Measurements from ENCODE around the gene PHF21B. TPM values are rescaled to one million over a fixed set of nuclear protein-coding genes. Genes with fewer than 3 reads are reported as not detected.
"Not testable (repeated sequence)": the region's sequence is repeated elsewhere in the genome, so short reads cannot be mapped to it uniquely, and the experiment has no call there.

Gene PHF21B
- total RNA-seq, 1 donor: under 0.01 TPM

DNA sequence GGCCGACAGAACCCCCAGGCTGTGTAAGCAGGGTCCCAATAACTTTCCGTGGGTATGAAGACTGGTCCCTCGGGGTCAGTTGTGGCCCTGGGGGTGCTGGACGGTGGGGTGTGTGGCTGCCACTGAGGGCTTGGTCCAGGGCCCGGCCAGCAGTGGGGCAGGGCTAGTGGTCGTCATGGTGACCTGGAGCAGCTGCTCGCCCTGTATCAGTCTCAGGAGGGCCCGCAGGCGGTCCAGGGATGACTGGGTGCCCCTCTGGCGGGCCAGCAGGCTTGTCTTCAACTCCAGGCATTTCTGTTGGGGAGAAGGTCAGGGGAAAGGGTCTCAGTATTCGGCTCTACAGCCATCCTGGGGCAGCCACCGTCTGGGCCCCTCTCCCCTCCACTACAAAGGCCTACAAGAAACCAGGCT is 126.8 kb downstream of the PHF21B start:
- DNase-seq (ENCODE audit: low read depth in 2 of 3, low spot score in 2 of 3): no peak

DNA sequence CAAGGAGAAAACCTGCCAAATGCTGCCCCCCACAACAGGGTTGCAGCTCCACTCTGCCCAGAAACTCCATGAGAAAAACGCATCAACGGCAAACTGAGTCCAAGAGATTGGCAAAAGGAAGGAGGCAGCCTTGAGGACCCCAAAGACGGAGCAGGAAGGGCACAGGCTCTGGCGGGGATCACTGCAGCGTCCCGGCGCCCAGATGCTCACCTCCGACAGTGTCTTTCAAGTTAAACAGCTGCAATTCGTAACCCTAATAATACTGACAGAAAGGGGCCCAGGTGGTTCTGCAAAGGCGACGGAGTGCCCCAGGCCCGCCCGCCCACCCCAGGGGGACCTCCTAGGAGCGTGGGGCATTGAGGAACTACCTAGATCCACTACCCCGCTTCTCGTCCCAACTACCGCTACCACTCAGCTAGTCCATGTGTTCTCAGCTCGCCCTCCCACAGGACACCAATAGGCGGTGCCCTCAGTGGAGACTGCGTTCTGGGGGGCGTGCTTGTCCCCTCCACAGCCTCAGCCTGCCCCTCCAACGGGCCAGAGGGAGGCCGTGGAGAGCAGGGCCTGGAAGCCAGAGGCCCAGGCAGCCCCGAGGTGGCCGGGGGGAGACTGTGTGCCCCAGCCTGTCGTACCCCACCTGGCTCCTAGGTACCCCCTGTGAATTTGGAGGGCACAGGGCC is 127.4 kb downstream of the PHF21B start:
- no peak for DNase-seq (ENCODE audit: low read depth in 2 of 3, low spot score in 2 of 3)

- DNase-seq (ENCODE audit: low read depth in 2 of 3, low spot score in 2 of 3): no peak
Observed at GRCh38 chr22:44881624-44882023, 128.2 kb downstream of the PHF21B start.

DNA sequence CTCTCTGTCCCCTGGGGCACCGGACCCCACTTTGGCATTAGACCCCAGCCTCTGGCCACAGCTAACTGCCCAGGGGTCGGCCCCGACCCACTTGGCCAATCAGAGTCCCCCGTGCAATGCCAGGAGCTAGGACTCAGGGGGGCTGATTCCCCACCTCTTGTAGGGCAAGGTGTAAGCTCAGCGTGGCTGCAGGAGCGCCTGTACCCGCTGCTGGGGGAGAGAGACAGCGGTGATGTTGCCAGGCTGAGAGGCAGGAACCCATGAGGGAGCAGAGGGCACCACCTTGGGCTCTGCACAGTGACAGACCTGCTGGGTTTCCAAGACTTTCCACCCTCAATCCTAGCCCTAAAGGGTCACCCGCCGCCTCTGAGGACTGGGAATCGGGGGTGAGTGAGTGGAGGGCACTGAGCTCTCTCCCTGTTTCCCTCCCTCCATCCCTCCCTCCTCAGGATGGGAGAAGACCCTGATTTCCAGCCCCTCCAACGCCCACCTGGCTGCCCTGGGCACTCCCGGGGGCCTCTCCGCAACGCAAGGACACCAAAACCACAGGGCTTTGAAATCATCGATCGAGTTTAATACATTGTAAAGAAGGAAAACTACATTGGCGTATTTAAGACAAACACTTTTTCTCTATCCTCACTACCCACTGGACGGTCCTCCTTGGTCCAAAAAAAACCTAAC is 129.1 kb downstream of the PHF21B start:
- no peak for DNase-seq (ENCODE audit: low read depth in 2 of 3, low spot score in 2 of 3)

DNA sequence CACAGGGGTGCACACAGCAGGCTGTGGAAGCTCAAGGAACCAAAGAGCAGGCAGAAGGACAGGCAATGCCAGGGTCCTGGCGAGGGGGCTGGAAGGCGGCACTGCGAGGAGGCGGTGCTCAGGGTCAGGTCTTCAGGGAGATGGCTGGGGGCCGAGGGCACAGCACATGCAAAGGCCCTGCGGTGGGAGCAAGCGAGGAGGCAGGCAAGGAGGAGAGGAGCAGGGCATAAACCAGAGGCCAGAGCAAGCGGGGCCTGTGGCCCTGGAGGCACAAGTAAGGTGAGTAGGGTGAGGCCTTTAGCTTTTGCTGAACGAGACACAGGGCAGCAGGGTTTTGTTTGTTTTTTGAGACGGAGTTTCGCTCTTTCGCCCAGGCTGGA is 130.5 kb downstream of the PHF21B start:
- no peak for DNase-seq (ENCODE audit: low read depth in 2 of 3, low spot score in 2 of 3)

DNA sequence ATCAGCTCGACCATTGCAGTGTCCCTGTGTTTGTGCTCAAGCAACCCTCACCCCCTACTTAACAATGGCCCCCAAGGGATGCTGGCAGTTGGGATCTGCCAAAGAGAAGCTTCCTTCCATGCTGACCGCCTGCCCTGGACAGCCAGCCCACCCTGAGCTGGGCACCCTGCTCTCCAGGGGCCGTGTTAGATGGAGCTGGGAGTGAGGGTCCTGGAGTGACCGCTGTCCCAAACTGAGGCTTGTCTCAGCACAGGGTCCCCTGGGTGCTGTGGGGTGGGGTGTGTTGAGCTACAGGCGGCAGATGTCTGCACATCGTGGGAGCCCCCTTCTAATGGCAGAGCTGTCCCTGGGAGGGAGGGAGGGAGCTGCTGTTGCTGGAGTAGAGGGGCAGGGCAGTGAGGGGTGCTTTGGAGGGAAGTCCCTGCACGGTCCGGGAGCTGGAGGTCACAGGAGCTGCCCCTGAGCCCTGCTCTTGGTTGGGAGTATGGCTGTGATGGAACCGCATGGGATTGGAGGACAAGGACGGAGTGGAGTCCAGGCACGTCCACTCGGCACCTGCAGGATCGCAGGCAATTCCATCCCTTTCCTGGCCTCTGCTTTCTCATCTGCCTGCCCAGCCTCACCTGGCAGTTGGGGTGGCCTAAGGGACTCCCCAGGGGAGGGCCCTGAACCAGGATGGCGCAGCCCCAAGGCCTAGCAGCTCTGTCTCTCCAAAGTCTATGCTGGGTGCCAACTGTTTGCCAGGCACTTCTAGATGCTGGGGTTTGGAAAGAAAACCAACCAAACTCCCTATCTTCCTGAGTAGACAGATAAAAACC is 131.1 kb downstream of the PHF21B start:
- DNase-seq (ENCODE audit: low read depth in 2 of 3, low spot score in 2 of 3): no peak

DNA sequence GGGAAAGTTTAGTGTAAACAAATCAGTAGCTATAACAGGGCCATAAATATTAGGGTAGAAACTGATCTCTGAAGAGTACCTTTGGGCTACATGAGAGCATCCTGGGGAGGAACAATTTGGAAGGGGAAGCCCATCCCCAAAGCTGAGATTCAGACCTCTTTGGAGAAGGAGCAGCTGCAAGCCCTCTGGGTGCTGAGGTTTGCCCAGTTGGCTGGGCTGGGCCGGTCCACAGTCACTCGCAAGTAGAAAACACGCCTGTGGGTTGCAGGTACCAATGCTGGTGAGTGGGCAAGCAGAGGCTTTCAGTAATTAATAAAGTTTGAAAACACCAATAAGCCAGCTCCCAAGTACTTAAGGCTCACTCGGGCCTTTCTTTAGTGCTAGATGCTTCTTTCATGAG is 132.9 kb downstream of the PHF21B start:
- no peak for DNase-seq (ENCODE audit: low read depth in 2 of 3, low spot score in 2 of 3)

- DNase-seq (ENCODE audit: low read depth in 2 of 3, low spot score in 2 of 3): no peak
Observed at GRCh38 chr22:44871782-44872181, 138.0 kb downstream of the PHF21B start.

GRCh38 chr22:44870021-44870420 is 139.8 kb downstream of the PHF21B start:
- DNase-seq (ENCODE audit: low read depth in 2 of 3, low spot score in 2 of 3): peak in 2 of 3 donors; percentile 62 to 86

GRCh38 chr22:44869196-44869595 is 140.6 kb downstream of the PHF21B start:
- DNase-seq (ENCODE audit: low read depth in 2 of 3, low spot score in 2 of 3): no peak

- no peak for DNase-seq (ENCODE audit: low read depth in 2 of 3, low spot score in 2 of 3)
Observed at GRCh38 chr22:44865193-44866057, 144.4 kb downstream of the PHF21B start.

DNA sequence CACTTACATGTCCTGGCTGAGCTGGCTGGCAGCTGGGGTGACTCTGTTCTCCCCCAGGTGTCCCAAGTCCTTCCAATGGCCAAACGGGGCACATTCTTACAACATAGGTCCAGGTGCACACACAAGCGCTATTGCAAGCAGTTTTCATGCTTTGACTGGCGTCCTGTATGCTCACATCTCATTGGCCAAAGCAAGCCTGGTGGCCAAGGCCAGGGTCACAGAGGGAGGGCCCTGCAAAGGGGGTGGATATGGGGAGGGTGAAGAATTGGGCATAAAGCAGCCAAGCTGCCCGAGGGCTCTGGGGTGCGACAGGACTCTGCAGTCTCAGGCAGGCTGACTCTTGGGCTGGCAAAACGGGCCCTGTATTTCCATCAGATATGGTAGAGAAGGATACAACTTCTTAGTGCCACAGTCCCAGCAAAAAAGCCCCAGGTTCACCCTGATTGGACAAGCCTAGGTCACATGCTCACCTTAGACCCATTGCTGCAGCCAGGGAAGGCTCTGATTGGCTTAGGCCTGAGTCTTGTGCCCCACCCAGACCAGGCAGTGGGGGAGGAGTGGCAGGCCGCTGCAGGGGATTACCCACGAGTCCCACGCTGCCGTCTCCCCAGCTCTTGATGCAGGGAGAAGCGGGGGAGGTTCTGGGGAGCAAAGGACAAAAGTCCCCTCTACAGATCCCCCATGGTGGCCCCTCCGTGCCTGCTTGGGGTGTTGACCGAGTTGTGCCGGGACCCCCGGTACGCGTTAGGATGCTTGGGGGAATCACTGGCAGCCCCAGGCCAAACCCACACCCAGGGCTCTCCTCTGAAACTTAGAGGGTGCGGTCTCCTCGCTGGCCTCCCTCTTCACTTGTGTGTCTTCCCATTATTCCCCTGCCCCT is 146.6 kb downstream of the PHF21B start:
- DNase-seq (ENCODE audit: low read depth in 2 of 3, low spot score in 2 of 3): no peak

DNA sequence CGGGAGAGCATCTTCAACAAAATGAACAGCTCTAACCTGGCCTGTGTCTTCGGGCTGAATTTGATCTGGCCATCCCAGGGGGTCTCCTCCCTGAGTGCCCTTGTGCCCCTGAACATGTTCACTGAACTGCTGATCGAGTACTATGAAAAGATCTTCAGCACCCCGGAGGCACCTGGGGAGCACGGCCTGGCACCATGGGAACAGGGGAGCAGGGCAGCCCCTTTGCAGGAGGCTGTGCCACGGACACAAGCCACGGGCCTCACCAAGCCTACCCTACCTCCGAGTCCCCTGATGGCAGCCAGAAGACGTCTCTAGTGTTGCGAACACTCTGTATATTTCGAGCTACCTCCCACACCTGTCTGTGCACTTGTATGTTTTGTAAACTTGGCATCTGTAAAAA is 147.5 kb downstream of the PHF21B start:
- DNase-seq (ENCODE audit: low read depth in 2 of 3, low spot score in 2 of 3): no peak

DNA sequence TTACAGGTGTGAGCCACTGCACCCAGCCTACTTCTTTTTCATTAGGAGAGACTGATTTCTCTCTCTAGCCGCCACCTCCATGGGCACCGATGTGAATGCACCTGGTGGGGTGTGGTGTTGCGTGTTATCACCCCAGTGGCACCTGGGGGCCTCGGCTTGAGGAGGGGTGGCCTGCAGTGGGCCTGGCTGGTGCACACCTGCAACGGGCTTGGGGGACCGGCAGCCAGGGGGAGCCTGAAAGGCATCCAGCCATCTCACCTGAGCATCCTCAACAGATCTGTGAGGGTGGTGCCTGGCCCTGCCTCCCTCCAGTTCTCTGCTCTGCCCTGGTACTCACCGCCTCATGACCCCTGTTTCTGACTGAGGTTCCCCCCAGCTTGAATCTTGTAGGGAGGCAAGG is 148.6 kb downstream of the PHF21B start:
- DNase-seq (ENCODE audit: low read depth in 2 of 3, low spot score in 2 of 3): no peak

DNA sequence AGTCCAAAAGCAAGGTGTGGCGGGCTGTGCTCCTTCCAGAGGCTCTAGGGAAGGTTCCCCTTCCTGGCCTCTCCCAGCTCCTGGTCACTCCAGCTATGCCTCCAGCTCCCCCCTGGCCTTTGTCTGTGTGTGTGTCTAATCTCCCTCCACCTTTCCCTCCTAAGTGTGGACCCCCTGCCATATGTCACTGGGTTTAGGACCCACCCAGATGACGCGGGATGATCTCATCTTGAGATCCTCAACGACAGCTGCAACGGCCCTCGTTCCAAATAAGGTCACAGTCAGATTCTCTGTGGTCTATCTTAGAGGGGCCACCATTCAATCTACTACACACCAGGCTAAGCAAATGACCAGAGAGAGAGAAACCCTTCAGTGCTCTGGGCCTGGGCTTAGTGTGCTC is 149.5 kb downstream of the PHF21B start:
- no peak for DNase-seq (ENCODE audit: low read depth in 2 of 3, low spot score in 2 of 3)

DNA sequence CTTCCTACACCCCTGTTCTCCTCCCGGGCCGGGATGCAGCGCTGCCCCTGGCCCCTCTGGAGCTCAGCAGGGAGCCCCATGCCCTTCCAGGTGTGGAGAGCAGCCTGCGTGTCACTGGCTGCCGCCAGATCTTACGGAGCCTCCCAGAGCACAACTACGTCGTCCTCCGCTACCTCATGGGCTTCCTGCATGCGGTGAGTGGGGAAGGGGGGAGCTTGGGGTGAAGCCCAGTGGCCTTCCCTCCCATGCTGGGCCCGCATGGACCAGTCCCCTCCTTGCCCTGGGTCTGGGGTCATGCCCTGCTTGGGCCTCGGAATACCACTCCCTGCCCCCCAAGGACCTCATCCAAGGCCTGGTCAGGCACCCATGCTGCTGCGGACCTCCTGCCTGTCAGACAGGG is 150.2 kb downstream of the PHF21B start:
- no peak for DNase-seq (ENCODE audit: low read depth in 2 of 3, low spot score in 2 of 3)

DNA sequence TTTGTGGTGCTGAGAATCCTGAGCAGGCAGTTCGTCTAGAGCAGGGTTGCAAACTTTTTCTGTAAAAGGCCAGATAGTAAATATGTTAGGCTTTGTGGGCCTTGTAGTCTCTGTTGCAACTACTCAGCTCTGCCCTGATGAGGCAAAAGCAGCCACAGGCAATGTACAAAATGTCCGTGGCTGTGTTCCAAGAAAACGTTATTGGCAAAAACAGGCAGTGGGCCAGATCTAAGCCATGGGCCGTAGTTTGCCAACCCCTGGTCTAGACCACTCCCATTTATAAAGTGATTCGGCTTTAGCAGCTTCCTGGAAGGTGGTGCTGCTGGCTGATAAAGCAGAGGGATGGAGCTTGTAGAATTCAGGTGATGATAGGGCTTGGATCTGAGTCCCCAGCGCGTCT is 151.0 kb downstream of the PHF21B start:
- not testable (repeated sequence) for DNase-seq (ENCODE audit: low read depth in 2 of 3, low spot score in 2 of 3)

- no peak for DNase-seq (ENCODE audit: low read depth in 2 of 3, low spot score in 2 of 3)
Observed at GRCh38 chr22:44855855-44856254, 153.9 kb downstream of the PHF21B start.

- DNase-seq (ENCODE audit: low read depth in 2 of 3, low spot score in 2 of 3): not testable (repeated sequence)
Observed at GRCh38 chr22:44854641-44855040, 155.2 kb downstream of the PHF21B start.

GRCh38 chr22:44850946-44851345 is 158.9 kb downstream of the PHF21B start:
- DNase-seq (ENCODE audit: low read depth in 2 of 3, low spot score in 2 of 3): no peak
